GM12878 (cell line): ENCODE data around the gene SSH3.

ENCODE experiments used
- CHD4 ChIP-seq: fragments of 200-600 bp; sonication (generic); IDR thresholded peaks from 2 replicates; pipeline ENCODE4 v1.6.1; 2016; ENCODE audit warnings: mild to moderate bottlenecking
- POLR2A ChIP-seq: IDR thresholded peaks from 2 replicates; pipeline ENCODE4 v1.6.1; 2011; ENCODE audit warnings: low read depth, mild to moderate bottlenecking, low read length
- TF ChIP-seq, protein P1 (sequence below): IDR thresholded peaks from 2 replicates; pipeline ENCODE4 v1.6.1; 2012; ENCODE audit warnings: low read depth, low read length, improper control_type of control experiment
- TF ChIP-seq, protein P2 (sequence below): fragments of 450-650 bp; IDR thresholded peaks from 2 replicates; pipeline ENCODE4 v1.6.1; 2018; ENCODE audit warnings: borderline replicate concordance, mild to moderate bottlenecking; ENCODE audit not compliant: partially characterized antibody
- TF ChIP-seq, protein P3 (sequence below): fragments of 450-650 bp; IDR thresholded peaks from 2 replicates; pipeline ENCODE4 v1.6.1; 2017; ENCODE audit warnings: low read depth, mild to moderate bottlenecking, moderate library complexity
- TF ChIP-seq, protein P4 (sequence below), 3 experiments: IDR thresholded peaks in 2 of 3; conservative IDR thresholded peaks in 1 of 3; 2 replicates each; pipeline ENCODE4 v1.5.1; 2011; ENCODE audit warnings: low read depth in 3 of 3, low read length in 3 of 3, mild to moderate bottlenecking in 3 of 3, control low read depth in 2 of 3, moderate library complexity in 2 of 3, inconsistent platforms in 1 of 3, mixed read lengths in 1 of 3; ENCODE audit not compliant: control insufficient read depth in 2 of 3, insufficient read depth in 1 of 3; ENCODE audit errors: extremely low read depth in 1 of 3

DNA sequence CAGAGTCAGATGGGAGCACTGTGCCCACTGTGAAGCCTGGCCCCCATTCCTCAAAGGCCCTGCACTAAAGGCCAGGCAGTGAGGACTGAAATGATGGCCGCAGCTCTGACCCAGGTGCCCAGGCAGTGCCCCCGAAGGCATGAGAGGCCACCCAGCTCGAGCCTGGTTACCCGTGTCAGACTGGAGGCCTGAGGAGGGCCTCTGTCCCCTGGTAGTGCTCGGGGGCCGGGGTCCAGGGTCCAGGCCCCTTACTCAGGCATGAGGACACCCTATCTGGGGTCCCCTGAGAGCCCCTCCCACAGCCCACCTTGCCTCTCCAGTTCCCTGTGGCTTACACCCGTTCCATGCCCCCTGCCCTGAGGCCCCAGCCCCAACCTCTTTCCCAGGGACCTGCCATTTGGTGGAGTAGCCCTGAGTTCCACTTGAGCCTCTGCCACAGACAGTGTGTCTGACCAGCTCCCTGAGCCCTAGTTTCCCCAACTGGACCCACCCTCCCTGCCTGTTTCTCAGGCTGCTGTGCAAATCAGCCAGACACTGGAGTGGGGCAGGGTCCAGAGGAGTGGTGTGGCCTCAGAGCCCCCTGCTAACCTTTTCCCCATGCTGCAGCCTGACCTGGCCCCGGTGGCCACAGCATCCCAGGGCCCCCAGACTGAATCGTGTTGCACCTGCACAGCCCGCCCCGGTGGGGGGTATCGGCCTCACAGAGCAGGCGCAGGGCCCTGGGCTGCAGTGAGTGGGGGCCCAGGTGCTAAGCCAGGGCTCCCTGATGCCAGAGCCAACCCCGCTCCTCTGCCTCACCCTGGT, 25.0 kb upstream of the SSH3 start:
- TF ChIP-seq POLR2A (no peak; the same call in 1 of the 2 replicates), CHD4 (no peak)
- TF ChIP-seq, protein P1, sequence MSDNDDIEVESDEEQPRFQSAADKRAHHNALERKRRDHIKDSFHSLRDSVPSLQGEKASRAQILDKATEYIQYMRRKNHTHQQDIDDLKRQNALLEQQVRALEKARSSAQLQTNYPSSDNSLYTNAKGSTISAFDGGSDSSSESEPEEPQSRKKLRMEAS, result no peak
- TF ChIP-seq, protein P2, sequence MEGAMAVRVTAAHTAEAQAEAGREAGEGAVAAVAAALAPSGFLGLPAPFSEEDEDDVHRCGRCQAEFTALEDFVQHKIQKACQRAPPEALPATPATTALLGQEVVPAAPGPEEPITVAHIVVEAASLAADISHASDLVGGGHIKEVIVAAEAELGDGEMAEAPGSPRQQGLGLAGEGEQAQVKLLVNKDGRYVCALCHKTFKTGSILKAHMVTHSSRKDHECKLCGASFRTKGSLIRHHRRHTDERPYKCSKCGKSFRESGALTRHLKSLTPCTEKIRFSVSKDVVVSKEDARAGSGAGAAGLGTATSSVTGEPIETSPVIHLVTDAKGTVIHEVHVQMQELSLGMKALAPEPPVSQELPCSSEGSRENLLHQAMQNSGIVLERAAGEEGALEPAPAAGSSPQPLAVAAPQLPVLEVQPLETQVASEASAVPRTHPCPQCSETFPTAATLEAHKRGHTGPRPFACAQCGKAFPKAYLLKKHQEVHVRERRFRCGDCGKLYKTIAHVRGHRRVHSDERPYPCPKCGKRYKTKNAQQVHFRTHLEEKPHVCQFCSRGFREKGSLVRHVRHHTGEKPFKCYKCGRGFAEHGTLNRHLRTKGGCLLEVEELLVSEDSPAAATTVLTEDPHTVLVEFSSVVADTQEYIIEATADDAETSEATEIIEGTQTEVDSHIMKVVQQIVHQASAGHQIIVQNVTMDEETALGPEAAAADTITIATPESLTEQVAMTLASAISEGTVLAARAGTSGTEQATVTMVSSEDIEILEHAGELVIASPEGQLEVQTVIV, result no peak
- TF ChIP-seq, protein P3, sequence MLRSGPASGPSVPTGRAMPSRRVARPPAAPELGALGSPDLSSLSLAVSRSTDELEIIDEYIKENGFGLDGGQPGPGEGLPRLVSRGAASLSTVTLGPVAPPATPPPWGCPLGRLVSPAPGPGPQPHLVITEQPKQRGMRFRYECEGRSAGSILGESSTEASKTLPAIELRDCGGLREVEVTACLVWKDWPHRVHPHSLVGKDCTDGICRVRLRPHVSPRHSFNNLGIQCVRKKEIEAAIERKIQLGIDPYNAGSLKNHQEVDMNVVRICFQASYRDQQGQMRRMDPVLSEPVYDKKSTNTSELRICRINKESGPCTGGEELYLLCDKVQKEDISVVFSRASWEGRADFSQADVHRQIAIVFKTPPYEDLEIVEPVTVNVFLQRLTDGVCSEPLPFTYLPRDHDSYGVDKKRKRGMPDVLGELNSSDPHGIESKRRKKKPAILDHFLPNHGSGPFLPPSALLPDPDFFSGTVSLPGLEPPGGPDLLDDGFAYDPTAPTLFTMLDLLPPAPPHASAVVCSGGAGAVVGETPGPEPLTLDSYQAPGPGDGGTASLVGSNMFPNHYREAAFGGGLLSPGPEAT, result no peak
- TF ChIP-seq, protein P4, sequence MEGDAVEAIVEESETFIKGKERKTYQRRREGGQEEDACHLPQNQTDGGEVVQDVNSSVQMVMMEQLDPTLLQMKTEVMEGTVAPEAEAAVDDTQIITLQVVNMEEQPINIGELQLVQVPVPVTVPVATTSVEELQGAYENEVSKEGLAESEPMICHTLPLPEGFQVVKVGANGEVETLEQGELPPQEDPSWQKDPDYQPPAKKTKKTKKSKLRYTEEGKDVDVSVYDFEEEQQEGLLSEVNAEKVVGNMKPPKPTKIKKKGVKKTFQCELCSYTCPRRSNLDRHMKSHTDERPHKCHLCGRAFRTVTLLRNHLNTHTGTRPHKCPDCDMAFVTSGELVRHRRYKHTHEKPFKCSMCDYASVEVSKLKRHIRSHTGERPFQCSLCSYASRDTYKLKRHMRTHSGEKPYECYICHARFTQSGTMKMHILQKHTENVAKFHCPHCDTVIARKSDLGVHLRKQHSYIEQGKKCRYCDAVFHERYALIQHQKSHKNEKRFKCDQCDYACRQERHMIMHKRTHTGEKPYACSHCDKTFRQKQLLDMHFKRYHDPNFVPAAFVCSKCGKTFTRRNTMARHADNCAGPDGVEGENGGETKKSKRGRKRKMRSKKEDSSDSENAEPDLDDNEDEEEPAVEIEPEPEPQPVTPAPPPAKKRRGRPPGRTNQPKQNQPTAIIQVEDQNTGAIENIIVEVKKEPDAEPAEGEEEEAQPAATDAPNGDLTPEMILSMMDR (IDR thresholded peaks at IDR 0.05 in 2 of 3, conservative IDR thresholded peaks at IDR 0.05 in 1 of 3; ENCODE audit: control insufficient read depth in 2 of 3, extremely low read depth in 1 of 3, insufficient read depth in 1 of 3, low read depth in 3 of 3, low read length in 3 of 3), result no peak
